Skeletal muscle cell (primary cell): ENCODE results near the gene EFCAB5.
"Not testable (repeated sequence)": the region's sequence is repeated elsewhere in the genome, so short reads cannot be mapped to it uniquely, and the experiment has no call there.

Experiments
- DNase-seq: peaks from one replicate; pipeline ENCODE4 v3.0.0-alpha.2; 2010; ENCODE audit warnings: low read depth
- H3K4me3 ChIP-seq: 2 replicates; pipeline ENCODE4 v1.5.1; 2011; ENCODE audit warnings: low read depth, mild to moderate bottlenecking, control low read depth, low read length, moderate library complexity

The EFCAB5 gene

GRCh38 chr17:29941334-29941733 is at the start of gene EFCAB5:
Gene EFCAB5, plus strand, starts transcription at chr17:29941634. Its CDS starts 163 bp downstream, at chr17:29941797.
- no peak for DNase-seq
- no peak within 1 kb of the TSS for H3K4me3 ChIP-seq

GRCh38 chr17:29892201-29892600 is 49.2 kb upstream of the EFCAB5 start:
- no peak overlapping the region for H3K4me3 ChIP-seq
- DNase-seq, result no peak

GRCh38 chr17:29897136-29897535 is 44.3 kb upstream of the EFCAB5 start:
- DNase-seq, H3K4me3 ChIP-seq: not testable (repeated sequence)

DNA sequence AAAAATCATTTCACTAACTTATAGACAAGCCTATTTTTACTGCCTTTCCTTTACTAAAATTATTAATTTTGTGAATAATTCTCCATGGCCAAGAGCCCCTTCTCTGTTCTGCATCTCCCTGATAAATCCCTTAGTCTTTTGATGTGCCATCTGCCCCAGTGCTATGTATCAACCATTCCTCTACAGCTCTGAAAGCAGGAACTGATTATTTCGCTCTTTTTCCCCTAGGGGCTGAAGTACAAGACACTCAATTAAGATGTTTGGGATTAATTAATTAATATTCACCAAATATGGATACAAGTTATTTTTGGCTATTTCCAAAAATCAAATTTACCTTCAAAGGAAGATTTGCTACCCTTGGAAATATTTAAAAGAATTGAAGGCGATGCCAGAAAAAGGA is 38.0 kb upstream of the EFCAB5 start:
- DNase-seq, result no peak

DNA sequence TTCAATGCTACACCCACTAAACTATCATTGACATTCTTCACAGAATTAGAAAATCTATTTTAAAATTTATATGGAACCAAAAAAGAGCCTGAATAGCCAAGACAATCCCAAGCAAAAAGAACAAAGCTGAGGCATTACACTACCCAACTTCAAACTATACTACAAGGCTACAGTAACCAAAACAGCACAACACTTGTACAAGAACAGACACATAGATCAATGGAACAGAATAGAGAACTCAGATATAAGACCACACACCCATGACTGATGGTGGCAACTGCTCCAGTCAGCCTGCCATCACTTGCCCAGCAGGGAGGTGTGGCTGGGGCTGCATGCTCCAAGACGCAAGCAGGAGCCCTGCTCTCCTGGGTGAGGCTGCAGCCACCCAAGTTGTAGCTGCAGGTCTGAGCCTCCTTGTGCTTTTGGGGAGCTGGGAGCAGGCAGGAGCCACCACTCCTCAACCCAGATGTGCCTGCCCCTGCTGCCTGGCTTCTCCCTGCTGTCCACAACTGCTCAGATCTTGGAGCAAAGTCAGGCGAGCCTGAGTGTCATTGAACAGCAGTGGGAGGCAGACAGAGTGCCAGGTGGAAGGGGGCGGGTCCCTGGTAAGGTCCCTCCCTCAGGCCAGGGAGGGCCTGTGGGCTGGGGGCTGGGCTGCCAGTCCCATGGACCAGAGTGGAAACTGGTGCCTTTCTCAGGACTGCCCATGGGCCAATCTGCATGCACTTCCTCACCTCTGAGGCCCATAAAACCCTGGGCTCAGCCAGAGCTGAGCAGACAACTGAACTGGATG is 36.2 kb upstream of the EFCAB5 start:
- H3K4me3 ChIP-seq, result no peak overlapping the region
- DNase-seq, result no peak

More for the DNA sequence above, 38.0 kb upstream of the EFCAB5 start:
- no peak overlapping the region for H3K4me3 ChIP-seq

DNA sequence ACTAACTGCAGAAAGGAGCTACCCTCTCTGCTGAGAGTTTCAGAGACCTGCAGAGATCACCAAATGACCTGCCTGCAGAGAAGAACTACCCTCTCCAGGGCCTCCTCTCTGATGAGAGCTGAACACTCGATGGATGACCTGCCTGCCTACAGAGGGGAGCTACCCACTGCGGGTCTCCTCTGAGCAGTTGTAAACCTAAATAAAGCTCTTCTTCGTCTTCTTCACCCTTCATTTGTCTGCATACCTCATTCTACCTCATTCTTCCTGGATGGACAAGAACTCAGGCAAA is 35.6 kb upstream of the EFCAB5 start:
- DNase-seq, result no peak
- no peak overlapping the region for H3K4me3 ChIP-seq

- no peak for DNase-seq
- H3K4me3 ChIP-seq, result no peak overlapping the region
Observed at GRCh38 chr17:29906969-29907368, 34.5 kb upstream of the EFCAB5 start.

DNA sequence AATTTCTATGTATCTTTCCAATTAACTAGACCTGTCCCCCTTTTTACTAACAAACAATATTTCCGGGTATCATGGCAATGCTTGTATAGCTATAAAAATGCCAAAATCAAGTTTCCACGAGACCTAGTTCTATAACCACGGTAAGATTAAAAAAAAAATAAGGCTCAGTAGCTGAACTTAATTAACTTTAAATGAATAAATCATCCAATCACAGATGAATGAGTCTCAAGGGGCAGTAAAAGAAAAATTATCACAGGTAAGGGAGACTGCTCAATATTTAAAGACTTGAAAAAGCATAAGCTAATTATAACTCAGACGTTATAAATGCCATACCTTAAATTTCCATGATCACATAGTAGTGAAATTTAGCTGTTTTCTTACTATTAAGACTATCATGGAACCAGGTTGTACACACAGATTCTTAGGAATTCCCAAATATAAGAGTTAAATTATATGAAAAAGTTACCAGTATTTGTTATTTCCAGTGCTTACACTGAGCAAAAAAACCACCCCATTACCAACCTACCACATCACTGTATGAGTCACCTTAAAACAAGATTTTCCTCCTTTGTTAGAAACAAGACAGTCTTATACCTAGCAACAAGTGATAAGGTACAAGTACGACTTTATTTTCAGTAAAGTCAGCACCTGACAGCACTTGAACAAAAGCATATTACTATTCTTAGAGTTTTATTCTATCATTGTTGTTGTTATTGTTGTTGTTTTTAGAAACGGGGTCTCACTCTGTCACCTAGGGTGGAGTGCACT is 32.0 kb upstream of the EFCAB5 start:
- no peak overlapping the region for H3K4me3 ChIP-seq
- DNase-seq, result no peak

DNA sequence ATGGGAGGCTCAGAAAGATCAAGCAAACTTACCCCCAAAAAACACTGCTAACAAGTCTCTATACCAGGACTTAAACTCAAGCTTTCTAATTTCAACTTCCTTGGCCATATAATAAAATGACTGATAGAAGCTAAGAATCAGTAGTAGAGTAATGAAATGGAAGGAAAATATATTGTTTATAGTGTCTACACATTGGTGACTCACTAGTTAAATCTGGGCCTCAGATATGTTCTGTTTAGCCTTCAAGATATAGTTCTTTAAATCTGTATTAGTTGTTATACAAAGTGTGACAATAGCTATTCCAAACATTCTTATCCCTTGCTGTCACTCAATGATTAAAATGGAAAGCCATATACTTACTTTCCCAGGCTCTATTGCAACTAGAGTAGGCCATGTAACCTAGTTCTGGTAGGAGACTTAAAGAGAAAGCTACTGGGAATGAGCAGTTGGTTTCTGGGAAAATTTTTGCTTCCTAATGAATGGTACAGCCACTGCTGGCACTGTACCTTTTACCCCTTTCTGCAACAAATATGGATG is 29.7 kb upstream of the EFCAB5 start:
- no peak overlapping the region for H3K4me3 ChIP-seq
- DNase-seq, result no peak

GRCh38 chr17:29914819-29915537 is 26.5 kb upstream of the EFCAB5 start:
- DNase-seq, result no peak
- no peak overlapping the region for H3K4me3 ChIP-seq

GRCh38 chr17:29918016-29918415 is 23.4 kb upstream of the EFCAB5 start:
- no peak for DNase-seq

DNA sequence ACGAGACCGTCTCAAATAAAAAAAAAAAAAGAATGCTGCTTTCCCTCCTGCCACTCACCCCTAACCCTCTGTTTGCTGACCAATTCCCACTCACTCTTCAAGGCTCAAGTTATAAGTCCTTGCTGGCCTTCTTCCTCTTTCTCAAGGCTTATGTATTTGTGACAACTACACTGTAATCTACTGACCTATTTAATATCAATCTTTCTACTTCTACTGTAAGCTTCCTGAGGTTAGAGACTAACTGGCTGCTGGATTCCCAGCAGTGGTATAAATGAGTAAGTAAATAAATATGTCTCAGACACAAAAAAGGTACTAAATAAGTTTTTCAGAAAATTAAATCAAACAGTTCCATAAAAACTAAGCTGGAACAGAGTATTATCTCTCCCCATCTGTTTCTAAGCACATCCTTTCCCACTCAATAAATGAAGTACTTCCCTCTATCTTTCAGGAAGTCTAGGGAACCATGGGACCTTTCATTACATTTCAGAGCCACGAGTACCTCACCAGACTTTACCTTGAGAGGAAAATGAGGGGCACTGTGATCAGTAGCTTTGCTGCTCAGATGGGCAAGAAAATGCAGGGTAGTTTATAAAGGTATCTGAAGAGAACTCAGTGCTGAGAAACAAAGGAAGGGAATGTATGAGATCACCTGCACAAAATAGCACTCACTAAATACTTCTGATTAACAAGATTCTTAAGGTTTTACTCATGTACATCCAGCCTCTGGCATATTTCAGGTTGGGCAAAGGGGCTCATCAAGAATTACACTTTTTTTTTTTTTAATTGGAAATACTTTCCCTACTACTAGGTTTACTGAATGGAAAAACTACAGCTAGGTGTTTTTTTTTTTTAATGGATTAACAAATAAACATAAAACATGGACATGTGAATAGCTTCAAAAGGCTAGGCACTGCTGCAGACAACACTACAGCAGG is 22.2 kb upstream of the EFCAB5 start:
- DNase-seq, result no peak
- H3K4me3 ChIP-seq, result no peak overlapping the region

More at GRCh38 chr17:29918016-29918415, 23.4 kb upstream of the EFCAB5 start:
- no peak overlapping the region for H3K4me3 ChIP-seq

DNA sequence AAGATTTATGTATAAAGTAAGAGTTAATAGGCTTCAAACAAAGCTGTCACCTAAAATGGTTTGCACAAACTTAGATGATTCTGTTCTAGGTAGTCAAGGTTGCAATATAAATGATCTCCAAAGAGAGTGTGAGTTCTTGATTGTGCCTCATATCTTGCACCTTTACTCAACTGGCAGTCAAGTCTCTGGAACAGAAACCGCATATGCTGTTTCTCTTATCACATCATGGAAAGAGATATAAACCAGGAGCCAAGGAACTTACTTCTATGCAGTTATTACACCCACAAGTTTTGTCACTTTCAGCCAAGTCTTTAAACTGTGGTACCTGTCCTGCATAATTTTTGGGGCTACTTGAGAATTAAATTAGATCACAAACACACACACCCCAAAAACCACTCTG is 16.6 kb upstream of the EFCAB5 start:
- no peak for DNase-seq
- no peak overlapping the region for H3K4me3 ChIP-seq

GRCh38 chr17:29927546-29927945 is 13.9 kb upstream of the EFCAB5 start:
- H3K4me3 ChIP-seq, result no peak overlapping the region
- DNase-seq, result no peak

DNA sequence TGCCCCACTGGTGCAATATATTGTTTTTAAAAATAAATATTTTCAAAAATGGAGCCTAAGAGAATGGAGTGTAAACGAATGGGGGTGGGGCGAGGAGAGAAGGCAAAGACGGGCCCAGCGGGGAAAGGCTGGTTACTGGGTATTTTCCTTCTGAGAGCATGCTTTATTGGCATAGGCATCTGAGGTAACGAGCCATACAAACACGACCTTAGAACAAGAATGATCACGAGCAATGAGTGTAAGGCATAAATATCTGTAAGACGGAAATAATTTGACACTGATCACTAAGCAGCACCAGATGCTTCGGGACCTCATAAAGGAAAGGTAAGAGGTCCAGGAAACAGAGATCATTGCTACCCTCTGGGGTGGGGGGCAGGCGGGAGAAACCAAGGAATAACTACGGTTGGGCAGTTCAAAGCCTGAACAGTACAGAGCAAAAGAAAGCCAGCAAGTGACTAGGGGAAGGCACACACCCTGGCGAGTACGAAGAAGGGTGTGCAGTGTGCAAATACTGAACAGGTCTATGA is 12.4 kb upstream of the EFCAB5 start:
- no peak for DNase-seq
- peak overlapping the region; percentile 86 for H3K4me3 ChIP-seq

DNA sequence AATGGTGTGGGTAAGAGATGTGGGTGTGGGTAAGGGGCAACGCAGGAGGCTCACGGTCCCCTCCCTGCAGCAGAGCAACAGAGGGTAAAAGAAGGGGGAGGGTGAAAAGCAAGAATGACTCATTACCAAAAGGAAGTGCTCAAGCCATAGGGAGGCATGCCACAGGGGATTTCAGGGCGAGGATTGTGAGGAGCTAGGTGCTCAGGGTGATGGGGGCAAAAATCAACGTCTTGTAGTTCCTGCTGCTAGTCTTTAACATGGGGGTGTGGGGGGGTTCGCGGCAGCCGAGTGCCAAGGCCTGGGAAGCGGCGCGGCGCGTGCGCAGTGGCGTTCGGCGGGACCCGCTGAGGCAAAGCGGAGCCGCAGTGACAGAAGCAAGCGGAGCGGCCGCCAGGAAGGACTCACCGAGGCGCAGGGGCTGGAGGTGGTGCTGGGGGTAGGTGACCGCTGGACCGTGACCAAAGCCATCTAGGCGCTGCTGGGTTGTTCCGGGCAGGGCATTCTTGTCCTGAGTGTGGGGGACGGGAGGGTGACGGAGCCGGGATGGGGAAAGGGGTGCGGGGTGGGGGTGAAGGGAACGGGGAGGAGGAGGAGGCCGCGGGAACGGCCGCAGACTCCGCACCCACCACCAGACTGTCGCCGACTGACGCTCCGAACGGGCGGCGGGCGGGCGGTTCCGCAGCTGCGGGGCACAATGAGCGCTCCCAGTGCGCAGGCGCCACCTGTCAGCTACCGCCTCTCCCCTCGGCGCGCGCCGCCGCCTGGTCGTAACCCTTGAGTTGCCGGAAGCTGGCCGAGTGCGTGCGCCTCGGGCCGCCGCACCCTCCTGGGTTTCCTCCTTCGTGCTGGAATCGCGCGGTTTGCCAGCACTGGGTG is 11.7 kb upstream of the EFCAB5 start, which contains the start of gene SSH2:
SSH2 (minus strand) TSS at position 696 of the 876 bp plus-strand sequence; CDS start at position 468, 228 bp downstream.
- peak within 1 kb of the TSS; percentile 86 for H3K4me3 ChIP-seq
- DNase-seq, result peak; percentile 42

DNA sequence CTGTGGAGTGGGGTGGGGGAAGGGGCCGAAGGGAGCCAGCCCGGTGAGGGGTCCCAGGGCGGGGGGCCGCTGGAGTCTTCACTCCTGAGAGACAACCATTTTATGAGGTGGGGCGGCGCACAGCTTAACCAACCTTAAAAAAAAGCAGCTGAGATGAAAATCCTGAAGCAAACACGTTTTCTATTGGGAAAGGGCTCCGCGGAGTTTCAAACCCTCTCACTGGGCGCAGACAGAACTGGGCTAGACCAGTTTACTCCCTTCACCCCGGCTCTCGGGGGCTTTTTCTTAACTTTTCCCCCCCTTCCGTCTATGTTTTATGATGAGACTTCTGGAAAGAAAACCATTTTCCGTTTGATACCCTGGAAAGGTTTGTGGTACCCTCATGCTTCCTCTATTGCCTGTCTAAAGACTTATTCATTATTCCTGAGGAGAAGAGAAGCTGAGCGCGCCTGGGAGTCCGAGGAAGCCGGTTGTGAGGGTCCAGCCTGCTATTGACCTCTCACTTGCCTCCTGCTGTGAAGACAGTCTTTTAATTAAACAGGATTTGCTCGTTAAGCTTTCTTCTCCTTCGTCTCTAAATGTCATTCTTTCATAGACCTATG is 10.9 kb upstream of the EFCAB5 start:
- no peak for DNase-seq
- H3K4me3 ChIP-seq, result peak overlapping the region; percentile 86
